Eye (tissue), 1 donor: ENCODE measurements around the gene UGP2.
"Not testable (repeated sequence)": the region's sequence is repeated elsewhere in the genome, so short reads cannot be mapped to it uniquely, and the experiment has no call there.

Source experiments
- DNase-seq: peaks from one replicate; pipeline ENCODE4 v3.0.0-alpha.2; 2015

The UGP2 gene

DNA sequence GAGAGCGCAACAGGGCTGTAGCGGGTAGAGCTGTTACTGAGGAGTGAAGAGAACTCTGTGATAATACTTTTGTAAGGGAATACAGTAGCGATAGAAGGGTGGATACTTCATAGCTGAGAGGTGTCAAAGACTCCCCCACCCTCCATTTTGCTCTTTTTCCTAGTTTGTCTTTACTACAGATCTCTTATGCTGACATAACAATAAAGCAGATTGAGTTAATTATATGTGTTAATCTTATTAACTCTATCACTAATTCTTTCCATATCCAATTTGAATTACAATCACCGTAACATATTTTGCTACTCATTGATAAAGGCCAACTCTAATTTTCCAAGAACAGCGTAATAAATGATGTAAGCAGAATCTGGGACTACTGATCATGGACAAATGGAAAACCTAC, 57.1 kb downstream of the UGP2 start:
- DNase-seq, result no peak

- DNase-seq, result no peak
These were observed 57.9 kb downstream of the UGP2 start for GRCh38 chr2:63899639-63900038.

- no peak for DNase-seq
These were observed 60.5 kb downstream of the UGP2 start for GRCh38 chr2:63902149-63902548.

GRCh38 chr2:63903003-63903402, 61.3 kb downstream of the UGP2 start:
- DNase-seq, result no peak

GRCh38 chr2:63914311-63914710, 72.6 kb downstream of the UGP2 start:
- no peak for DNase-seq

DNA sequence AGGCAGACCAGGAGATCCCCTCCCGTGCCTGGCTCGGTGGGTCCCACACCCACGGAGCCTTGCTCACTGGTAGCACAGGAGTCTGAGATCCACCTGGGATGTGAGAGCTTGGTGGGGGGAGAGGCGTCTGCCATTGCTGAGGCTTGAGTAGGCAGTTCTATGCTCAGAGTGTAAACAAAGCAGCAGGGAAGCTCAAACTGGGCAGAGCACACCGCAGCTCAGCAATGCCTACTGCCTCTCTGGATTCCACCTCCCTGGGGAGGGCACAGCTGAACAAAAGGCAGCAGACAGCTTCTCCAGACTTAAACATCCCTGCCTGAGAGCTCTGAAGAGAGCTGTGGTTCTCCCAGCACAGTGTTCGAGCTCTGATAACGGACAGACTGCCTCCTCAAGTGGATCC, 85.1 kb downstream of the UGP2 start:
- peak; percentile 4 for DNase-seq

DNA sequence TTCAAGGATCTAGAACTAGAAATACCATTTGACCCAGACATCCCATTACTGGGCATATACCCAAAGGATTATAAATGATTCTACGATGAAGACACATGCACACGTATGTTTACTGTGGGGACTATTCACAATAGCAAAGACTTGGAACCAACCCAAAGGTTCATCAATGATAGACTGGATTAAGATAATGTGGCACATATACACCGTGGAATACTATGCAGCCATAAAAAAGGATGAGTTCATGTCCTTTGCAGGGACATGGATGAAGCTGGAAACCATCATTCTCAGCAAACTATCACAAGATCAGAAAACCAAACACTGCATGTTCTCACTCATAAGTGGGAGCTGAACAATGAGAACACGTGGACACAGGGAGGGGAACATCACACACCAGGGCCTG, 90.4 kb downstream of the UGP2 start:
- not testable (repeated sequence) for DNase-seq
